Liver (tissue), 3 donors: ENCODE measurements around the gene ELOVL2.

ENCODE experiments used
- ATF3 ChIP-seq: IDR thresholded peaks from 2 replicates; pipeline ENCODE4 v1.6.1; 2016; ENCODE audit warnings: antibody characterized with exemption
- CTCF ChIP-seq: fragments of 150-350 bp; IDR thresholded peaks from 2 replicates; pipeline ENCODE4 v1.5.1; 2017; ENCODE audit warnings: improper control_type of control experiment, low read depth, low read length; ENCODE audit not compliant: missing input control
- EGR1 ChIP-seq, 2 donors: IDR thresholded peaks; 2 replicates each; pipeline ENCODE4 v1.6.1; 2016 to 2018; ENCODE audit warnings: antibody characterized with exemption in 2 of 2, low read depth in 2 of 2
- MAX ChIP-seq: IDR thresholded peaks from 2 replicates; pipeline ENCODE4 v1.6.1; 2016; ENCODE audit warnings: antibody characterized with exemption
- RAD21 ChIP-seq, 2 donors: IDR thresholded peaks; 2 replicates each; pipeline ENCODE4 v1.6.1; 2016; ENCODE audit warnings: antibody characterized with exemption in 2 of 2, mild to moderate bottlenecking in 2 of 2
- REST ChIP-seq: IDR thresholded peaks from 2 replicates; pipeline ENCODE4 v1.6.1; 2016; ENCODE audit warnings: antibody characterized with exemption, mild to moderate bottlenecking
- SP1 ChIP-seq: IDR thresholded peaks from 2 replicates; pipeline ENCODE4 v1.6.1; 2018; ENCODE audit warnings: antibody characterized with exemption, mild to moderate bottlenecking
- YY1 ChIP-seq: IDR thresholded peaks from 2 replicates; pipeline ENCODE4 v1.6.1; 2016; ENCODE audit warnings: antibody characterized with exemption, mild to moderate bottlenecking
- donor health status: healthy.
- donor health status: healthy.

- TF ChIP-seq RAD21 (IDR thresholded peaks at IDR 0.05): no peak
- TF ChIP-seq CTCF: no peak
- no peak for TF ChIP-seq ATF3
- TF ChIP-seq YY1: no peak
- TF ChIP-seq MAX: no peak
- no peak for TF ChIP-seq REST
- TF ChIP-seq SP1: no peak
- no peak for TF ChIP-seq EGR1 (IDR thresholded peaks at IDR 0.05; ENCODE audit: low read depth in 2 of 2)
Observed at GRCh38 chr6:11058406-11058805, 14.3 kb upstream of the ELOVL2 start.
